ENCODE measurements around the gene SRGAP2C.
"Not testable (repeated sequence)": the region's sequence is repeated elsewhere in the genome, so short reads cannot be mapped to it uniquely, and the experiment has no call there.

Gene SRGAP2C

GRCh38 chr1:121283587-121284180, 98.9 kb downstream of the SRGAP2C start:
- not testable (repeated sequence) for DNase-seq

- DNase-seq, result not testable (repeated sequence)
Measured at GRCh38 chr1:121292590-121292989, 107.8 kb downstream of the SRGAP2C start.

GRCh38 chr1:121293263-121294204, 108.8 kb downstream of the SRGAP2C start:
- not testable (repeated sequence) for DNase-seq

- DNase-seq, result not testable (repeated sequence)
Measured at GRCh38 chr1:121294205-121294570, 109.4 kb downstream of the SRGAP2C start.

GRCh38 chr1:121296563-121296962, 111.8 kb downstream of the SRGAP2C start:
- not testable (repeated sequence) for DNase-seq

- not testable (repeated sequence) for DNase-seq
Measured at GRCh38 chr1:121298529-121298928, 113.8 kb downstream of the SRGAP2C start.

GRCh38 chr1:121299514-121300149, 114.9 kb downstream of the SRGAP2C start:
- not testable (repeated sequence) for DNase-seq

- not testable (repeated sequence) for DNase-seq
Measured at GRCh38 chr1:121301876-121302275, 117.1 kb downstream of the SRGAP2C start.

GRCh38 chr1:121307759-121308158, 123.0 kb downstream of the SRGAP2C start:
- DNase-seq, result not testable (repeated sequence)

GRCh38 chr1:121315509-121315908, 130.7 kb downstream of the SRGAP2C start:
- not testable (repeated sequence) for DNase-seq

GRCh38 chr1:121316081-121316480, 131.3 kb downstream of the SRGAP2C start:
- DNase-seq, result not testable (repeated sequence)

GRCh38 chr1:121317491-121318468, 133.0 kb downstream of the SRGAP2C start:
- DNase-seq, result not testable (repeated sequence)

GRCh38 chr1:121318687-121319086, 133.9 kb downstream of the SRGAP2C start:
- DNase-seq, result not testable (repeated sequence)

- DNase-seq, result not testable (repeated sequence)
Measured at GRCh38 chr1:121321660-121322059, 136.9 kb downstream of the SRGAP2C start.

GRCh38 chr1:121324726-121325125, 140.0 kb downstream of the SRGAP2C start:
- DNase-seq, result not testable (repeated sequence)

GRCh38 chr1:121332141-121332540, 147.4 kb downstream of the SRGAP2C start:
- DNase-seq, result not testable (repeated sequence)

- not testable (repeated sequence) for DNase-seq
Measured at GRCh38 chr1:121332599-121333562, 148.1 kb downstream of the SRGAP2C start.

- not testable (repeated sequence) for DNase-seq
Measured at GRCh38 chr1:121337958-121338357, 153.2 kb downstream of the SRGAP2C start.

- not testable (repeated sequence) for DNase-seq
Measured at GRCh38 chr1:121339611-121340010, 154.8 kb downstream of the SRGAP2C start.

GRCh38 chr1:121343311-121343906, 158.6 kb downstream of the SRGAP2C start:
- not testable (repeated sequence) for DNase-seq
